IMR-90 (cell line): Measurements from ENCODE around the gene PPP1R9A. TPM values are rescaled to one million over a fixed set of nuclear protein-coding genes. Genes with fewer than 3 reads are reported as not detected.

Experiments
- ATAC-seq: fragments of 200-7000 bp; cut with Tn5 transposase; 2 replicates; pipeline ENCODE4 v1.9.1; 2020; ENCODE audit warnings: low read depth, mild to moderate bottlenecking, moderate library complexity
- BruUV-seq: library from RNA; stranded (reverse); fragments of 400-500 nt; replicated peaks from 2 replicates; lab custom pipeline; 2021; lab: Mats Ljungman, UMichigan
- CTCF ChIA-PET: fragments of 300-600 bp; formaldehyde crosslinking; extraction: SDS; loops from one replicate; lab custom pipeline; 2021; ENCODE audit warnings: antibody characterized with exemption; lab: Yijun Ruan, JAX
- POLR2A ChIA-PET: fragments of 300-600 bp; sonication (Branson Sonifier 250); formaldehyde crosslinking; loops from one replicate; lab custom pipeline; 2022; ENCODE audit warnings: antibody characterized with exemption; ENCODE audit not compliant: unreplicated experiment; lab: Charles Lee
- DNase-seq: peaks from one replicate; pipeline ENCODE4 v3.0.0; 2013
- H2AFZ ChIP-seq: replicated peaks from 2 replicates; pipeline ENCODE3; 2013; ENCODE audit warnings: low read length, mild to moderate bottlenecking; ENCODE audit not compliant: poor library complexity
- H2AK5ac ChIP-seq: 2 replicates; pipeline ENCODE4 v1.6.1; 2013; ENCODE audit warnings: low read depth, low read length, inconsistent platforms
- H2AK9ac ChIP-seq: replicated peaks from 2 replicates; pipeline ENCODE3; 2013; ENCODE audit warnings: mild to moderate bottlenecking, low read depth, low read length, moderate library complexity; ENCODE audit not compliant: poor library complexity
- H2BK120ac ChIP-seq: 2 replicates; pipeline ENCODE4 v1.6.1; 2013; ENCODE audit warnings: low read depth, low read length, inconsistent platforms
- H2BK15ac ChIP-seq: 3 replicates; pipeline ENCODE4 v1.6.1; 2013; ENCODE audit warnings: low read depth, low read length, inconsistent platforms
- H2BK20ac ChIP-seq: 2 replicates; pipeline ENCODE4 v1.6.1; 2013; ENCODE audit warnings: low read depth, mild to moderate bottlenecking, inconsistent platforms, low read length, moderate library complexity
- H2BK5ac ChIP-seq: 2 replicates; pipeline ENCODE4 v1.6.1; 2013; ENCODE audit warnings: mild to moderate bottlenecking, low read depth, low read length, inconsistent platforms; ENCODE audit not compliant: poor library complexity, severe bottlenecking
- H3K14ac ChIP-seq: replicated peaks from 2 replicates; pipeline ENCODE4 v1.6.1; 2013; ENCODE audit warnings: low read depth, low read length, inconsistent platforms
- H3K18ac ChIP-seq: 2 replicates; pipeline ENCODE4 v1.6.1; 2013; ENCODE audit warnings: low read depth, low read length, control low read depth
- H3K23ac ChIP-seq: 2 replicates; pipeline ENCODE4 v1.6.1; 2013; ENCODE audit warnings: low read depth, low read length, inconsistent platforms
- H3K27ac ChIP-seq: 2 replicates; pipeline ENCODE4 v1.5.1; 2013; ENCODE audit warnings: mild to moderate bottlenecking, control low read depth, low read length; ENCODE audit not compliant: insufficient read depth
- H3K27me3 ChIP-seq: 2 replicates; pipeline ENCODE4 v1.6.1; 2013; ENCODE audit warnings: low read length; ENCODE audit not compliant: control insufficient read depth, insufficient read depth
- H3K36me3 ChIP-seq: 2 replicates; pipeline ENCODE4 v1.6.1; 2013; ENCODE audit warnings: low read length, mixed read lengths; ENCODE audit not compliant: control insufficient read depth, insufficient read depth
- H3K4ac ChIP-seq: 2 replicates; pipeline ENCODE4 v1.6.1; 2013; ENCODE audit warnings: low read depth, low read length, inconsistent platforms
- H3K4me1 ChIP-seq: 2 replicates; pipeline ENCODE4 v1.6.1; 2013; ENCODE audit warnings: low read length, mixed read lengths; ENCODE audit not compliant: control insufficient read depth, insufficient read depth
- H3K4me2 ChIP-seq: 2 replicates; pipeline ENCODE4 v1.6.1; 2013; ENCODE audit warnings: low read depth, mild to moderate bottlenecking, control low read depth, low read length, moderate library complexity
- H3K4me3 ChIP-seq: 2 replicates; pipeline ENCODE4 v1.5.1; 2013; ENCODE audit warnings: low read depth, mild to moderate bottlenecking, control low read depth, low read length, moderate library complexity; ENCODE audit not compliant: insufficient read depth
- H3K56ac ChIP-seq: 2 replicates; pipeline ENCODE4 v1.6.1; 2013; ENCODE audit warnings: low read length, inconsistent platforms; ENCODE audit not compliant: insufficient read depth; ENCODE audit errors: extremely low read depth
- H3K79me1 ChIP-seq, 2 experiments: 2 replicates each; pipeline ENCODE4 v1.6.1; 2013; ENCODE audit warnings: low read length in 2 of 2, inconsistent platforms in 1 of 2, low read depth in 1 of 2
- H3K9ac ChIP-seq: 2 replicates; pipeline ENCODE4 v1.6.1; 2013; ENCODE audit warnings: low read depth, low read length, control low read depth
- H3K9me1 ChIP-seq: 2 replicates; pipeline ENCODE4 v1.6.1; 2013; ENCODE audit warnings: low read length, inconsistent platforms; ENCODE audit not compliant: insufficient read depth
- H3K9me3 ChIP-seq: 2 replicates; pipeline ENCODE4 v1.6.1; 2013; ENCODE audit warnings: low read length; ENCODE audit not compliant: control insufficient read depth, insufficient read depth
- H4K20me1 ChIP-seq: 2 replicates; pipeline ENCODE4 v1.6.1; 2013; ENCODE audit warnings: low read length, inconsistent platforms; ENCODE audit not compliant: insufficient read depth
- H4K5ac ChIP-seq: 2 replicates; pipeline ENCODE4 v1.6.1; 2013; ENCODE audit warnings: mild to moderate bottlenecking, low read depth, low read length, control low read depth
- H4K8ac ChIP-seq, 2 experiments: 2 replicates each; pipeline ENCODE4 v1.6.1; 2013; ENCODE audit warnings: low read depth in 2 of 2, low read length in 2 of 2, control low read depth in 1 of 2, inconsistent platforms in 1 of 2
- H4K91ac ChIP-seq: 2 replicates; pipeline ENCODE4 v1.6.1; 2013; ENCODE audit warnings: low read depth, low read length, inconsistent platforms; ENCODE audit not compliant: insufficient read depth
- BHLHE40 ChIP-seq: fragments of 150-350 bp; IDR thresholded peaks from 2 replicates; pipeline ENCODE4 v1.6.1; 2016; ENCODE audit warnings: mild to moderate bottlenecking, low read depth, low read length
- CHD1 ChIP-seq: IDR thresholded peaks from 2 replicates; pipeline ENCODE4 v1.6.1; 2012; ENCODE audit warnings: low read depth, low read length, improper control_type of control experiment
- FOS ChIP-seq: fragments of 150-350 bp; IDR thresholded peaks from 2 replicates; pipeline ENCODE4 v1.6.1; 2016; ENCODE audit warnings: low read depth, low read length
- MAZ ChIP-seq: IDR thresholded peaks from 2 replicates; pipeline ENCODE4 v1.6.1; 2012; ENCODE audit warnings: low read depth, mild to moderate bottlenecking, low read length, improper control_type of control experiment, moderate library complexity, borderline replicate concordance
- USF2 ChIP-seq: fragments of 150-350 bp; IDR thresholded peaks from 2 replicates; pipeline ENCODE4 v1.6.1; 2017; ENCODE audit warnings: mild to moderate bottlenecking, antibody characterized with exemption, low read length, low read depth
- dilution Hi-C: fragments of 300-500 bp; cut with HindIII; formaldehyde crosslinking; loops from one replicate; pipeline ENCODE4 v1.14.3; 2018; ENCODE audit warnings: low sequenced_read_pairs; ENCODE audit not compliant: unreplicated experiment
- in situ Hi-C: fragments of 300-500 bp; cut with MboI; formaldehyde crosslinking; loops from 3 replicates; pipeline ENCODE4 v1.14.3; 2019; ENCODE audit warnings: low sequenced_read_pairs, inconsistent platforms, mixed read lengths
- intact Hi-C: fragments of 100-400 bp; cut with micrococcal nuclease; formaldehyde crosslinking; loops from 2 replicates; pipeline ENCODE4 v1.10.0; 2022
- polyA plus RNA-seq, 3 experiments: library from polyadenylated mRNA; depleted of rRNA; stranded (reverse); fragments of >200 nt; gene quantifications; 2 replicates each; pipeline ENCODE4 v1.2.3, GENCODE V29; 2012; ENCODE audit warnings: low replicate concordance in 1 of 3
- total RNA-seq: library from RNA; depleted of rRNA; stranded (reverse); fragments of >200 nt; gene quantifications from 2 replicates; pipeline ENCODE4 v1.2.3, GENCODE V29; 2012

The PPP1R9A gene
- total and polyA plus RNA-seq, 2 of the 4 experiments (the other 2 are of a cell fraction): not detected

- Histone ChIP-seq H3K27ac (no peak overlapping the region), H4K8ac (no peak overlapping the region), H3K36me3 (no peaks in the 10 kb centered on the region), H2BK20ac (no peak overlapping the region), H3K18ac (no peak overlapping the region), H2AK9ac (no peak overlapping the region), H3K23ac (no peak overlapping the region), H4K5ac (no peak overlapping the region), H3K56ac (no peak overlapping the region), H3K27me3 (no peaks in the 10 kb centered on the region), H2BK5ac (no peak overlapping the region), H3K9me3 (no peaks in the 10 kb centered on the region), H3K79me1 (no peaks in the 10 kb centered on the region), H2BK120ac (no peak overlapping the region), H3K4me1 (no peaks in the 10 kb centered on the region), H4K20me1 (no peaks in the 10 kb centered on the region), H4K91ac (no peak overlapping the region), H2AFZ (no peak overlapping the region), H3K9ac (no peak overlapping the region), H3K4me3 (no peak overlapping the region), H3K4ac (no peak overlapping the region), H2AK5ac (no peak overlapping the region), H3K14ac (no peak overlapping the region), H3K9me1 (no peaks in the 10 kb centered on the region), H3K4me2 (no peak overlapping the region), H2BK15ac (no peak overlapping the region)
- CTCF ChIA-PET: interaction anchor here (0.6 kb wide), 2 partner anchors 46 to 96 kb away, joined by 4 to 5 read pairs; no protein-coding TSS in a partner anchor
- no TSS peak for BruUV-seq
- no peak for DNase-seq
- intact Hi-C loops (no loop called here), dilution Hi-C loops (no loop called here), in situ Hi-C loops (no loop called here)
- no peak for TF ChIP-seq MAZ
- no peak for TF ChIP-seq CHD1
- no peak for TF ChIP-seq BHLHE40
- TF ChIP-seq USF2: no peak
- no peak for TF ChIP-seq FOS
- ATAC-seq: no peak
- POLR2A ChIA-PET: interaction anchor here (0.7 kb wide), 1 partner anchor 251 kb away, joined by 6 read pairs; no protein-coding TSS in a partner anchor
These were observed 67.9 kb downstream of the PPP1R9A start for GRCh38 chr7:94975336-94975735.
